ENCODE results near the gene LIX1.
"Not testable (repeated sequence)": the region's sequence is repeated elsewhere in the genome, so short reads cannot be mapped to it uniquely, and the experiment has no call there.

Gene LIX1

DNA sequence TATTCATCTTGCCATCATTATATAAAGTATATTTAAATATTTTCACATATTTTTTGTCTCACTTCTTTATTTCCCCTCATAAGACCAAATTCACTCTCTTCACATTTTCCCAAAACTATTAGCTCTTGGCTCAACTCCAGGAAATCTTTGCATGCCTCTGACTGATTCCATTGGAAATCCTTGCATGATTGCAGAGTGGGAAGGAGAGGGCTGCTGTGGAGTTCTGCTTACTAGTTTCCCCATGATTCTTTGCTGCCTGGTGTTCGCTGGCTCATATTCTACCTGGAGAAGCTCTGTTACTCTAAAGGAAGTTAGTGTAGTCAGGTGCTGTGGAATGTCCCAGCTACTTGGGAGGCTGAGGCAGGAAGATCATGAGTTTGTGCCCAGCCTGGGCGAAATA, 41.9 kb downstream of the LIX1 start:
- no peak for DNase-seq

DNA sequence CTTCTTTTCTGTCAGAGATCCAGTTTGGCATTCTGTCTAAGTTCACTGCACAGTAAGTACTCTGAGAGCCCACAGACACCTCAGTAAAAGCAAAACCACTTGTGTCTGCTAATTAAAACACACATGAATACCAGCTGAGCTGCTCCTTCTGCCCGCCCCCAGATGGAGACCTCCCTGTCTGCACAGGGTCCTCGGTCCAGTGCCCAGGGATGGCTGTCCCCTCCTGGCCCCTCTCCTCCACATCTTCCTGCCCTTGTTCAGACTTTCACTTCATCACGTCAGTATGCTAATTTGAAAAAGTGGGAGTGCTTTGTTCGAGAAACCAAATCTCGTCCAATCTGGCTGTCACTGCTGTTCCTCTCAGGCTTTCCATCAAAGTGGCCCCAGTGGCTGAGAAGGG, 43.5 kb downstream of the LIX1 start:
- DNase-seq = no peak

DNA sequence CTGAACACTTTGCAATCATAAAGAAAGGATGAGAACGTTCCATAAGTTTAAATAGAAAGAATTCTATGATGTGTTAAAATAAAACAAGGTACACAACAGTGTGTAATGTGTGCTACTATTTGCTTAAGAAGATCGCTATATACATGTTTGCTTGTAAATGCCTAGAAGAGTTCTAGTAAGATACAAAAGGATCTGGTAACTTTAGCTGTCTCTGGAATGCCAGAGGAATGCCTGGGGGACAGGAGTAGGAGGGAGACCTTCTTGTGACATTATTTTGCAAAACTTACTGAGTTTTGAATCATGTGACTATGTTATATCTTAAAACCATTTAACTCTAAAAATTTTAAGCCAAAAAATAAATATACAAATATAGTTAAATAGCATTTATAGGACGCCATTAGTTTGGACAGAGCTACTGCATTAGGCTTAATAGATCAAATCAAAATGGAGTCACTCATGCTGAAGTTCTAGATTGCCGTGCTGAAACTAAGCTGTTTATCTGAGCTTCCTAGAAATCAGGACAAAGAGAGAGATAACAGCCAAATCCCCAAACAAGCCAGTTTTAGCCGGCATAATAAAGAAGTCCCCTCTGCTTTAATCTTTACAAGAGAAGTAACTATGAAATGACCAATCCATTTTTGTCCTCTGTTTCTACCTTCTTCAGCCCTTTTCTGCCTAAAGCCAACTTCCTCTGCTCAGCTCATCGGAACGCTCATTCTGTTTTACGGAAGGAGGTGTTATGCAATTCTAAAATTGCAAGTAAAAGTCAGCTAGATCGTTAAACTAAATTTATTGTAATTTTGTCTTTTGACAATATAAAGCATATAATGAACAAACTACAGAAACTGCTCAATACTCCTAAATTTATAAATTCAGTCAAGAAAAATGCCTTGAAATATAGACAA, 44.8 kb downstream of the LIX1 start:
- peak; percentile 42 to 62 for DNase-seq

DNA sequence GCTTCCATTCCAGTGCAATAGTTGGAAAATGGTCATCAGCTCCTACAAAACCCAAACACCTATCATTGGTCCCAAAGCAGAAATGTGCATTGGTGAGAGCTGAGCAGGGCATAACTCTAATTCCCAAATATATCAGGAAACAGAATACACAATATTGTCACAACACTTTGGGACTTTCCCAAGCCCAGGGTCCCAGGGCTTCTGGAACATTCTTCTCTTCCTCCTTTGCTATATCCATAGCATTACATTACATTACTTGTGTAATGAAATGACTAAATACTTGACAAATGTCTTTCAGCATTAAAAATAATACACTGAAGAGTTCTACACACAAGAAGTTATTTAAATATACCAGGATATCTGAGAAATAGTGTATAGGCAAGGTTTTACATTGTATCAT, 45.6 kb downstream of the LIX1 start:
- DNase-seq = peak; percentile 36 to 63

DNA sequence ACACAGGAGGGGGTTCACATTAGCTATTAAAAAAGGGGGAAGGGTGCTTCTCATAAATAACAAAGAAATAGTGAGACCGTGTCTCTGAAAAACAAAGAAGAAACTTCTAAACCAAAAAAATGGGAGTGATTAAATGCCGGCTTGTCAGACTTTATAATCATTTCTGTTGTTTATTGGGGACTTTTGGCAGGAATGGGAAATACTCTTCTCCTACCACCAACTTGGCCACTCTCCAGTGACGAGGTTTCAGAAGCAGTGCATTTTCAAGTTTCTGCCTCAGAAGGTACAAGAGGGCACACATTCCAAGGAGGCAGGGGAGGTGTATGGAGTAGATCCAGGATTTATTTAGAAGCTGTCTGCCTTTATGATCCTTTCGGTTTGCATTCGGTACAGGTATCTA, 46.2 kb downstream of the LIX1 start:
- DNase-seq = no peak

DNA sequence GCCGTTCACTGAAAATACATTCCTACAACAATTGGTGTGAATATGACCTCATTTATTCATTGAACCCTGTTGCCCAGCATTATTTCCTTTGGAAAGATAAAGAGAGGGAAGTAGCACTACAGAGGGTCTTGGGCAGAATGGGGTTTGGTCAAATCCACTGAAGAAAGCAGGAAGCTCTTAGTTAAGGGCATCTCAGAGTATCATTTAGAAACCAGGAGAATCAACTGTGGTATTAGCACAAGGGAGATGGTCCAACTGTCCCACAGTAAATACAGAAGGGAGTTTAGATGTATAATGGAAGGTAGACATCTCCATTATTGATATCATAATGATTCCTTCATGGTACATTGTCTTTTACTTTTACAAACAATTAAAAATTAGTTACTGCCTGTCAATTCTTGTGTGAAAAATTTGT, 47.1 kb downstream of the LIX1 start:
- no peak for DNase-seq

DNA sequence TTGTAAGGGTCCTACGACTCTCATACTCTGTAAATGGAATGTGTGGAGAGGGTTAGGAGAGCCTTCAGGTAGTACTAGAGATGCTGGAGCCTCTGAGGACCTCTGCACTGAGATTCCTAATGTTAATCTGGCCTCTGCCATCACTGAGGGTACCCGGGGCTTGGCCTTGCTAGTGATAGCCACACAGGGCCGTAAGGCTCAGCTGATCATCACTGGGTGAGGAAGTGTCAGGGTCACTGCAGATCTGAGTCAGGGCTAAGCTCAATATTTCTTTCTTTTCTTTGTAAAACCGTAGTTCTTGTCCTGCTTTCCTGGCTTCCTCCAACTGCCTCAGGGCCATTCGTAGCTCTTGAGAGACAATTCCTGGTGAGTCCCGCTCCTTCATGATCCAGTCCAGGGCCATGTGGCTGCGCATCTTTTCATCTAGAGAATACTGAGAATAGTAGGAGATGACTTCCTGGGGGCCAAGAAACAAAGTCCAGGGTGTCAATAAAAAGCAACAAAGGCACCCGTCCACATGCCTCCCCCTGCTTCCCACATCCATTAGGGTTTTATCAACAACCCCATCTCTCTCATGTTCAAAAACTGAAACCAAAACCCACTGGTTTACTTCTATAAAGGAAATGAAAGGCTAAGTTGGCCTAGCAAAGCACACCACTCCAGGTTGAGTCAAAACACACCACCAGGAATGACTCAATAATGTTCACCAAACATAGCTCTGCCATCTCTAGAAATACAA, 47.7 kb downstream of the LIX1 start:
- no peak for DNase-seq

DNA sequence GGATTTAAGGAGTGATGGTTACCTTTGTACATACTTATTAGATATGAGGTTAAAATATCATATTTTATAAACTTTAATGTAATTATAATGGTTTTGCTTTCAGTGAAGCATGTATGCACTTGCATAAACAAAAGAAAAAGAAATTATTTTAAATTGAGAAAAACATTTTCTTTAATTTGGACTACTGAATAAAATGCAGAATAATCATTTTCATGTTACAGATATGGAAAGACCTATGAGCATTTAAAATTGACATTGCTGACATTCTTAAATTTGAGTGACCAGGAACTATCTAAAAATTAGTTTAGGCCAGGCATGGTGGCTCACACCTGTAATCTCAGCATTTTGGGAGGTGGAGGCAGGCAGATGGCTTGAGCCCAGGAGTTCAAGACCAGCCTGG, 49.2 kb downstream of the LIX1 start:
- DNase-seq = no peak

DNA sequence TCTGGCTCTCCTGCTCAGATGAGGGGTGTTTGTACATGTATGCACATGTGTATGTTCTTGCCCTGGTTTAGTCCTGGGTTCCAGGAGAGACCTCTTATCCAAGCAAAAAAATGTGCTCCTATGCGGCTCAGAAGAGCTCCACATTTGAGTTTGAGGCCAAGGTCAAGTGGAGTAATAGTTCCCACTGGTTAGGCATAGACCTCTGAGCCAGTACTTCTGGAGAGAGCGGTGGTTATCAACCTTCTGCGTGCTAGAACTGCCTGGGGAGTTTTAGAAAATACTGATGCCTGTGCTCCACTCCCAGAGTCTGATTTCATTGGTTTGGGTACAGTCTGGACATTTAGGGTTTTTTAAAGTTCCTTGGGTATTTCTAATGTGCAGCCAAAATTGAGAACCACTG, 51.5 kb downstream of the LIX1 start:
- no peak for DNase-seq

DNA sequence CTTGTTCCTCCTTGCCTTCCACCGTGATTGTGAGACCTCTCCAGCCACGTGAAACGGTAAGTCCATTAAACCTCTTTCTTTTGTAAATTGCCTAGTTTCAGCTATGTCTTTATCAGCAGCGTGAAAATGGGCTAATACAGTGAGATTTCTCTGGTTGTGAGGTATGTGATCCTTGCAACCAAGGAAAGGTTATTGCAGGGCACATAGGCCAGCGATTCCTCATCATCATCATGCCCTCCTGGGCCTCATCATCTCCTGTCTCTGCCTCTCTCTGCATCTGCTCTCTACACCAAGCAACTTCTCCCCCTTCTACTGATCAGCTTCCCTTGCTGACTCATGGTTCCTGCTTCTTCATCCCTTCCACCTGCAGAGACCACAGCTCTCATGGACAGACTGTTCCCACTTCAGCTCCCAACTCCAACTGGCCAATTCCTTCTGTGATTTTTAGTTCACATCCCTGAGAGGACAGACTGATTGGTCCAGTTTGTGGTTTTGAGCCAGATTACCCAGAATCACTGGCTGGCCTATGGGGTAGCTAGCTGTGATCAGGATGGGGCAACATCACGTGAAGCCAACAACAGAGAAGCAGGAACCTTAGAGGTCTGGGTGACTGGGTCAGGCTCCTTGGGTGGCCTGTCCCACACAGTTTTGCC, 53.1 kb downstream of the LIX1 start:
- no peak for DNase-seq

DNA sequence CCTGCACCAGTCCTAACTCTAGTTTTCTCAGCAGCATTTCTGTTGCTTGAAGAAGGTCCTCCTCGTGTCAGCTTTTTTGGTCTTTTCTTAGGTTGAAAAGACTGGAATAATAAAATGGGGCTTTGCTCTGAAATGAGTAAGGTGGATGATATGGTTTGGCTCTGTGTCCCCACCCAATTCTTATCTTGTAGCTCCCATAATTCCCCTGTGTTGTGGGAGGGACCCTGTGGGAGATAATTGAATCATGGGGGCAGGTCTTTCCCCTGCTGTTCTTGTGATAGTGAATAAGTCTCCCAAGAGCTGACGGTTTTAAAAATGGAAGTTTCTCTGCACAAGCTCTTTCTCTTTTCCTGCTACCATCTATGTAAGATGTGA, 53.6 kb downstream of the LIX1 start:
- no peak for DNase-seq

DNA sequence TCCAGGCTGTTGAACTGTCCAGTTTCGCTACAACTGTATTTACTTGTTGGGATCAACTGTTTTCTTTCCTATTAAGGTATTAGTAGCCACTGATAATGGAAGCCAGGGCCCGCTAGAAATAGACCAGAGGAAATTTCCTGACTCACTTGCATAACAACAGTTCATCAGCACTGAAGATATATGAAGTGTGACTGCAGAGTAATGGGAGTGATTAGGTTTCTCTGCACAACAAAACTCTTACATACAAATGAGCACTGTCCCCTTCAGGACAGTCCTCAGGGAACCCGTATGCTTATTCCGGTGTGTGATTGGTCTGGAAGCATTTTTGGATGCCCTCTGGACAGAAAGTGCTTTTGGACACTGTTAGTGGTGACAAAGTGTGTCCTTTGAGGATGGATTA, 55.3 kb downstream of the LIX1 start:
- no peak for DNase-seq

DNA sequence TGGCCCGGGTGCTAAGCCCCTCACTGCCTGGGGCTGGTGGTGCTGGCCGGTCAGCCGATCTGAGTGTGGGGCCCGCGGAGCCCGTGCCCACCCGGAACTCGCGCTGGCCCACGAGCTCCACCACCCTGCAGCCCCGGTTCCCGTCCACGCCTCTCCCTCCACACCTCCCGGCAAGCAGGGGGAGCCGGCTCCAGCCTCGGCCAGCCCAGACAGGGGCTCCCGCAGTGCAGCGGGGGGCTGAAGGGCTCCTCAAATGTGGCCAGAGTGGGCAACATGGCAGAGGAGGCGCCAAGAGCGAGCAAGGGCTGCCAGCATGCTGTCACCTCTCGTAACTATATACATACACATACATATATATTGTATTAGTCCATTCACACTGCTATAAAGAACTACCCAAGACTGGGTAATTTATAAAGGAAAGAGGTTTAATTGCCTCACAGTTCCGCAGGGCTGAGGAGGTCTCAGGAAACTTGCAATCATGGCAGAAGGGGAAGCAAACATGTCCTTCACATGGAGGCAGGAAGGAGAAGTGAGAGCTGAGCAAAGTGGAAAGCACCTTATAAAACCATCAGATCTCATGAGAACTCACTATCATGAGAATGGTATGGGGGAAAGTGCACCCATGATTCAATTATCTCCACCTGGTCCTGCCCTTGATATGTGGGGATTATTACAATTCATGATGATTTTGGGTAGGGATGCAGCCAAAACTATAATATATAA, 56.8 kb downstream of the LIX1 start:
- peak; percentile 68 to 90 for DNase-seq

DNA sequence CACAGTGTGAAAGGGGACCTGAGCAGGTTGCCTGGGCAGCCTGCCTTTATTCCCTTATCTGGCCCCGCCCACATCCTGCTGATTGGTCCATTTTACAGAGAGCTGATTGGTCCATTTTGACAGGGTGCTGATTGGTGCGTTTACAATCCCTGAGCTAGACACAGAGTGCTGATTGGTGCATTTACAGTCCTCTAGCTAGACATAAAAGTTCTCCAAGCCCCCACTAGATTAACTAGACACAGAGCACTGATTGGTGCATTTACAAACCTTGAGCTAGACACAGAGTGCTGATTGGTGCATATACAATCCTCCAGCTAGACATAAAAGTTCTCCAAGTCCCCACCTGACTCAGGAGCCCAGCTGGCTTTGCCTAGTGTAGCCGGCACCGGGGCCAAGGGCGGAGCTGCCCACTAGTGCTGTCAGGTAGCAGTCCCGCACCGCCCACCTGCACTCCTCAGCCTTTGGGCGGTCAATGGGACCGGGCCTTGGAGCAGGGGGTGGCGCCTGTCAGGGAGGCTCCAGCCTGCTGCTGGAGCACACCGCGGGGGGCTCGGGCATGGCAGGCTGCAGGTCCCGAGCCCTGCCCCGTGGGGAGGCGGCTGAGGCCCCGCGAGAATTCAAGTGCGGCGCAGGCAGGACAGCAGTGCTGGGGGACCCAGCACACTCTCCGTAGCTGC, 57.5 kb downstream of the LIX1 start:
- DNase-seq = not testable (repeated sequence)

DNA sequence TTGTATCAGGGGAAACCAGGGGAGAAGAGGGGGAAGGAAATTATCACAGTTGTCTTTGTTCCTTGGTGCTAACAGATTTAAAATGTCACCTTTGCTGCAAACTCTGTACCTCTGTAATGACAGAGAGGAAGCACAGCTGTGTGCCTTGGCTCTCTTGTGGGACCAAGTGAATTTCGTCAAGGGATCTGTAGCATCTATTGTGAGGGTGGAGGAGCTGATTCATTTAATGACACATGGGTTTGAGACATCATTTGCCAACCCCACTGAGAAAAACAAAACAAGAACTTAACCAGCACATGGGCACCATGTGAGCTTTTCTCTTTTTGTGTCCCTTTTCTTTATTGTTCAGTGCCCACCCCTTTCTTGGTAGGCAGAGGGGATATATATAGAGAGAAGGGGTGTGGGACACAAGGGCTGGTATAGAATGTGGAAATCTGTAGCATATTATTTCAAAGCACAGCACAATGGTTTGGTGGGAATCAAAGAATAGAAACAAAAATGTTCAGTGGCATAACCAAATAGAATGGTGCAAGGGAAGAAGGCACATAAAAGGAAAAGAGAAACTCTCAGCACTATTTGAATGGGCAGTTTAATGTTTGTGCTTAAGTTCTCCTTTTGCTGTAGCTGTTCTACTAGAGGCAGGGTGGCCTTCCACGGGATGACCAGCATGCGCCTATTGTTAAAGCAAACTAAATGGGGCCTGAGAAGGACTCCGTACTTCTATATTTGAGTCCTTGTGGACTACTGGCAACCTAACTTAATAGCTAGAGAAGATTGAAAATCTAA, 63.3 kb downstream of the LIX1 start:
- DNase-seq = peak; percentile 38 to 76

DNA sequence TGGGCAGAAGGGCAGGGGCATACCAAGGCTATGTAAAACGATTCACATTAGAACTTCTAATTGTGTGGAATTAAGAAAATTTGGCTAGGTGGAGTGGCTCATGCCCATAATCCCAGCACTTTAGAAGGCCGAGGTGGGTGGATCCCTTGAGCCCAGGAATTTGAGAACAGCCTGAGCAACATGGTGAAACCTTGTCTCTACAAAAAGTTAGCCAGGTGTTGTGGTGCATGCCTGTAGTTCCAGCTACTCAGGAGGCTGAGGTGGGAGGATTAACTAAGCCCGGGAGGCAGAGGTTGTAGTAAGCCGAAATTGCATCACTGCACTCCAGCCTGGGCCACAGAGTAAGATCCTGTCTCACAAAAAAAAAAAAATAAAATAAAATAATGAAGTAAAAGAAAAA, 65.2 kb downstream of the LIX1 start:
- DNase-seq = no peak

DNA sequence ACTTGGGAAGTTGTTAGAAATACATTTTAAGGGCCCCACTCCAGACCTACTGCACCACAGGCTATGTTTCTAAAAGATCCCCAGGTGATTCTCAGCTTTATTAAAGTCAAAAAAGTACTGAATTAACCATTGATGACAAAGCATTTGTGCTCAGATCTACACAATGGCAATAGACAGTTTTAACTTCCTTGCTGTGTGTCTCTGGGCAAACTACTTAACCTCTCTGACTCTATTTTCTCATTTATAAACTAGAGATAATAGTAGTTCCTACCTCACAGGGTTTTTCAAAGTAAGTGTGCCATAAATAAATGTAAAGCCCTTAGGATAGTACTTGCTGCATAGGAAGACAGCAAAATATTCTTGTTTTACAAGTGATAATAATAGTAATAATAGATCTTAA, 66.3 kb downstream of the LIX1 start:
- DNase-seq = no peak

DNA sequence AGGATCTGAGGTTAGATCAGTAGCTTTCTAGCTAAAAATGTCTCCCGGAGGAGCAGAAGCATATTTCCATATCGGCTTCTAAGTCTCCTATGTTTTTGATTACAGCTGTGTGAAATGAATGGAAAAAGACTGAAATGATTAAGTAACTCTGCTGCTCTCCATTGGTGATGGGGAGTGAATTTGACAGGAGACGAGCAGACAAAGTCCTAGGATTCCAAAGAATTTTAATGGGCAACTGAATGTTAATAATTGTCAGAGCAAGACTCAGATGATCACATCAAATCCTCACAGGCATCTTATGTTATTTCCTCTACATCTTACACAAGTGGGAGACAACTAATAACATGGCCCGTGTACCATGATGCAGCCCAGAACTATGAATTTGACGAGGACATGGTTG, 66.8 kb downstream of the LIX1 start:
- no peak for DNase-seq

DNA sequence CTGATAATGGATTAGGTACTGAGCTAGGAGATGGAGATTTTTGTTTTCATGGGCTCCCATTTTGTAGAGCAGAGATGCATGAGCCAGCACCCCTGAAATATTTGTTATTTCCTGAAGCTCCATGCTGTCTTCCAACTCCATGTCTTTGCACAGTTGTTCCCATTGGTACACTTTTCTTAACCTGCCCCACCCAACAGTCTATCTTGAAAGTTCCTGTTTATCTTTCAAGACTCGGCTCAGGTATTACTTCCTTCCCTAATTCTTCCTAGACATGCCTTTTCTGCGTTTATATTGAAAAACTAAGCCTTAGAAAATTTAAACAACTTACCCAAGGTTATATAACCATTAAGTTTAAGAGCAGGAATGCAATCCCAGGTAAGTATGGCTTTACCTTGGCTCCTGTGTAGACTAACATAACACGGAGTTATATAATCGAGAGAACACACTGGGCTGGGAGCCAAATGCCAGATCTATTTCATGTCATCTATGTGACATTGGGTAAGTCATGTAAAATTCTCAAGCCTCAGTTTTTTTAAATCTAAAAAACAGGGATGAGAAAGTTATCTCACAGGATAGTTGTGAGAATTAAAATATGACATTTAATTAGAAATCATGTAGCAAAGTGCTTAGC, 67.4 kb downstream of the LIX1 start:
- DNase-seq = no peak

DNA sequence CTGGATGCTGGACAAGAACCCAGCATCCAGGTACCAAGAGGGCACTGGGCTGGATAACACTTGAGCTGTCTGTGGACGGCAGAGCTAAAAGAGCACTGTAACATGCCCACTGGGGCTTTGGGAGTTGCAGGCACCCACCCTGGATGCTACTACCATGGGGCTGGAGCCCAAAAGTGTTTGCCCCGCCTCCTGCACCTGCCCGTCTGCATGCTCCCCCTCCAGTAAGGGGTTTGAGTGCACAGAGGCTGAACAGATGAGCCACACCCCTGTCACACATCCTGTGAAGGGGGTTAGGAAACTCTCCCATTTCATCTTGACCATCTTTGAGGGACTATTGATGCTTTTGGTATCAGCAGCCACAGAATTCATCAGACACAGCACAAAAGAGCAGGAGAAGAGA, 69.0 kb downstream of the LIX1 start:
- DNase-seq = no peak

DNA sequence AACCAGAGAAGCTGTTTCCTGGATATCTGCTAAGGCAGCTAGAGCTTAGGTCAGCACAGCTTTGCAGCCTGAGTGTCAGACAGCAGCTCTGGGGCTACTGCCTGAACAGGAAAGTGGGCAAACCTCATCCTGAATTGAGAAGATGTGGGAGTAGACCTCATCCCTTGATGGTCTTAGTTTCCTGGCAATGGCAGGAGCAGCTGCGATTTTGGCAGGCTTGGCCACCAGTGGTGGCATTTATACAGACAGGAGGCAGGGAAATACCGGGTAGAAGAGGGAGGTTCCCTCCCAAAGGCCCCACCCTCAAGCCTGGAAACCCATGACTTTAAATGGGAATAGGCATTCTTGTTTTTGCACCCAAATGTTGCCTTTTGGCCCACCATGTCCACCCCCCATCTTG, 69.7 kb downstream of the LIX1 start:
- DNase-seq = no peak

All from inflammatory macrophage treated with lipopolysaccharide for 1 hour (primary cell).